GM23248 (cell line): ENCODE data around the gene CFAP100. TPM values are rescaled to one million over a fixed set of nuclear protein-coding genes. Genes with fewer than 3 reads are reported as not detected.

Experiments used
- DNase-seq: peaks from one replicate; pipeline ENCODE4 v3.0.0-alpha.2; 2015
- H2AFZ ChIP-seq: fragments of 200-600 bp; sonication (generic); 2 replicates; pipeline ENCODE4 v1.6.1; 2016; ENCODE audit warnings: antibody characterized with exemption
- H3F3A ChIP-seq: fragments of 200-600 bp; sonication (generic); 2 replicates; pipeline ENCODE4 v1.6.1; 2016; ENCODE audit warnings: mild to moderate bottlenecking, antibody characterized with exemption, mixed run types; ENCODE audit not compliant: insufficient read depth
- H3K27ac ChIP-seq: fragments of 200-600 bp; sonication (generic); 2 replicates; pipeline ENCODE4 v1.5.1; 2016; ENCODE audit warnings: mild to moderate bottlenecking
- H3K27me3 ChIP-seq: fragments of 200-600 bp; sonication (generic); replicated peaks from 2 replicates; pipeline ENCODE4 v1.6.1; 2016; ENCODE audit warnings: mild to moderate bottlenecking; ENCODE audit not compliant: insufficient read depth
- H3K36me3 ChIP-seq: fragments of 200-600 bp; sonication (generic); 2 replicates; pipeline ENCODE4 v1.6.1; 2016; ENCODE audit warnings: low read depth, mild to moderate bottlenecking
- H3K4me1 ChIP-seq: fragments of 200-600 bp; sonication (generic); 2 replicates; pipeline ENCODE4 v1.6.1; 2016; ENCODE audit warnings: mild to moderate bottlenecking; ENCODE audit not compliant: insufficient read depth
- H3K4me2 ChIP-seq: fragments of 200-600 bp; sonication (generic); one replicate; pipeline ENCODE4 v1.6.1; 2016; ENCODE audit warnings: mild to moderate bottlenecking; ENCODE audit not compliant: unreplicated experiment
- H3K4me3 ChIP-seq: fragments of 200-600 bp; sonication (generic); 2 replicates; pipeline ENCODE4 v1.5.1; 2016; ENCODE audit warnings: mild to moderate bottlenecking
- H3K79me2 ChIP-seq: fragments of 200-600 bp; sonication (generic); 2 replicates; pipeline ENCODE4 v1.6.1; 2016; ENCODE audit warnings: mild to moderate bottlenecking; ENCODE audit not compliant: insufficient read depth
- H3K9ac ChIP-seq: fragments of 200-600 bp; sonication (generic); 2 replicates; pipeline ENCODE4 v1.6.1; 2016; ENCODE audit warnings: mild to moderate bottlenecking
- H3K9me2 ChIP-seq: fragments of 200-600 bp; sonication (generic); 2 replicates; pipeline ENCODE4 v1.6.1; 2016; ENCODE audit warnings: mixed run types, mild to moderate bottlenecking, moderate library complexity; ENCODE audit not compliant: insufficient read depth
- H3K9me3 ChIP-seq: fragments of 200-600 bp; sonication (generic); one replicate; pipeline ENCODE4 v1.6.1; 2017; ENCODE audit warnings: low read depth
- H4K20me1 ChIP-seq: fragments of 200-600 bp; sonication (generic); 2 replicates; pipeline ENCODE4 v1.6.0; 2016; ENCODE audit not compliant: insufficient read depth
- EZH2 ChIP-seq: fragments of 200-600 bp; sonication (generic); IDR thresholded peaks from 2 replicates; pipeline ENCODE4 v1.6.1; 2018; ENCODE audit warnings: antibody characterized with exemption, mild to moderate bottlenecking; ENCODE audit not compliant: insufficient read depth, poor library complexity, severe bottlenecking
- EZH2phosphoT487 ChIP-seq: fragments of 200-600 bp; sonication (generic); IDR thresholded peaks from 2 replicates; pipeline ENCODE4 v1.6.1; 2018; ENCODE audit warnings: antibody characterized with exemption, moderate library complexity, mild to moderate bottlenecking, low read depth; ENCODE audit not compliant: insufficient read depth
- WGBS, 2 experiments: methylation state at CpG; one replicate each; pipeline ENCODE4 v1.1.6; 2015 to 2017; ENCODE audit warnings: low lambda C conversion rate in 2 of 2, low coverage in 1 of 2; ENCODE audit errors: missing lambda C conversion rate in 2 of 2; 5-methylcytosine and 5-hydroxymethylcytosine counted together
- in situ Hi-C: fragments of 300-500 bp; cut with MboI; formaldehyde crosslinking; loops from 2 replicates; pipeline ENCODE4 v1.15.0; 2020
- polyA plus RNA-seq: library from polyadenylated mRNA; unstranded; fragments of >200 nt; fragmentation: Nextera tagmentation; extraction: Ambion mirVana; gene quantifications from 2 replicates; pipeline ENCODE4 v1.2.1, GENCODE V29; 2016
- total RNA-seq: library from RNA; depleted of rRNA; stranded (reverse); fragments of >200 nt; shearing (Covaris generic); gene quantifications from 2 replicates; pipeline ENCODE4 v1.2.3, GENCODE V29; 2014

Gene CFAP100
- total and polyA plus RNA-seq, 2 experiments from 2014 or later = not detected

GRCh38 chr3:126439968-126440708 lies 45.4 kb downstream of the CFAP100 start:
- WGBS, 2 experiments = 85 to 86% methylated on average over 12 of the region's 12 CpGs
- Histone ChIP-seq H3K27me3 (no peaks in the 10 kb centered on the region), H2AFZ (no peak overlapping the region), H3K36me3 (no peaks in the 10 kb centered on the region), H3K27ac (no peak overlapping the region), H3K4me2 (no peak overlapping the region), H3F3A (no peaks in the 10 kb centered on the region), H3K4me1 (no peaks in the 10 kb centered on the region), H3K9ac (no peak overlapping the region), H3K9me3 (no peaks in the 10 kb centered on the region), H3K9me2 (no peaks in the 10 kb centered on the region), H3K79me2 (no peaks in the 10 kb centered on the region), H3K4me3 (no peak overlapping the region), H4K20me1 (no peaks in the 10 kb centered on the region)
- no peak for DNase-seq
- in situ Hi-C loops = no loop called here
- no peak for TF ChIP-seq EZH2
- TF ChIP-seq EZH2phosphoT487 = no peak

- Histone ChIP-seq H2AFZ (no peak overlapping the region), H3K79me2 (no peaks in the 10 kb centered on the region), H3K4me1 (no peaks in the 10 kb centered on the region), H3K4me3 (no peak overlapping the region), H3K4me2 (no peak overlapping the region), H3K9me2 (no peaks in the 10 kb centered on the region), H3K27me3 (no peaks in the 10 kb centered on the region), H3K27ac (no peak overlapping the region), H3K36me3 (no peaks in the 10 kb centered on the region), H4K20me1 (no peaks in the 10 kb centered on the region), H3K9ac (no peak overlapping the region), H3F3A (no peaks in the 10 kb centered on the region), H3K9me3 (no peaks in the 10 kb centered on the region)
- WGBS, 2 experiments = 94 to 97% methylated on average over 9 of the region's 9 CpGs
- no peak for DNase-seq
- TF ChIP-seq EZH2phosphoT487 = no peak
- no peak for TF ChIP-seq EZH2
- in situ Hi-C loops = no loop called here
Measured at GRCh38 chr3:126440709-126440995, 45.9 kb downstream of the CFAP100 start.

GRCh38 chr3:126441256-126441880 lies 46.7 kb downstream of the CFAP100 start:
- WGBS, 2 experiments = 90 to 92% methylated on average over 15 to 20 of the region's 20 CpGs
- Histone ChIP-seq H3K9me2 (no peaks in the 10 kb centered on the region), H3K9ac (no peak overlapping the region), H3K4me3 (no peak overlapping the region), H2AFZ (no peak overlapping the region), H3K4me2 (no peak overlapping the region), H3K9me3 (no peaks in the 10 kb centered on the region), H3K36me3 (no peaks in the 10 kb centered on the region), H3K79me2 (no peaks in the 10 kb centered on the region), H3K4me1 (no peaks in the 10 kb centered on the region), H3K27me3 (no peaks in the 10 kb centered on the region), H3K27ac (no peak overlapping the region), H4K20me1 (no peaks in the 10 kb centered on the region), H3F3A (no peaks in the 10 kb centered on the region)
- TF ChIP-seq EZH2 = no peak
- TF ChIP-seq EZH2phosphoT487 = no peak
- DNase-seq = no peak
- in situ Hi-C loops = no loop called here

GRCh38 chr3:126442094-126442855 lies 47.6 kb downstream of the CFAP100 start:
- H3K27ac ChIP-seq = no peak overlapping the region
- H3K27me3 ChIP-seq = no peaks in the 10 kb centered on the region
- DNase-seq = no peak
- H3K36me3 ChIP-seq = no peaks in the 10 kb centered on the region
- no peaks in the 10 kb centered on the region for H3K4me1 ChIP-seq
- no peaks in the 10 kb centered on the region for H4K20me1 ChIP-seq
- no peak for TF ChIP-seq EZH2
- TF ChIP-seq EZH2phosphoT487 = no peak
- in situ Hi-C loops = no loop called here
- H3K9ac ChIP-seq = no peak overlapping the region
- H3F3A ChIP-seq = no peaks in the 10 kb centered on the region
- no peak overlapping the region for H2AFZ ChIP-seq
- WGBS, 2 experiments = 83 to 84% methylated on average over 13 of the region's 13 CpGs
- no peaks in the 10 kb centered on the region for H3K79me2 ChIP-seq
- H3K4me3 ChIP-seq = no peak overlapping the region
- H3K4me2 ChIP-seq = no peak overlapping the region
- no peaks in the 10 kb centered on the region for H3K9me2 ChIP-seq
- H3K9me3 ChIP-seq = no peaks in the 10 kb centered on the region
